SK-N-SH treated with all-trans-retinoic acid at 6 μM for 48 hours (cell line): Measurements from ENCODE around the gene CD300C.

Experiments used
- ARNTL ChIP-seq: fragments of 450-650 bp; formaldehyde crosslinking; IDR thresholded peaks from 2 replicates; pipeline ENCODE4 v1.5.0; 2020; ENCODE audit warnings: low read depth, mild to moderate bottlenecking, moderate library complexity, borderline replicate concordance
- BACH2 ChIP-seq: fragments of 250-450 bp; sonication (Bioruptor Pico); IDR thresholded peaks from 2 replicates; pipeline ENCODE4 v1.9.0; 2021; ENCODE audit warnings: mild to moderate bottlenecking, borderline replicate concordance
- CREB5 ChIP-seq: fragments of 250-450 bp; sonication (Bioruptor Pico); IDR thresholded peaks from 2 replicates; pipeline ENCODE4 v1.5.1; 2020; ENCODE audit warnings: low read depth, mild to moderate bottlenecking, moderate library complexity
- ESRRG ChIP-seq: fragments of 250-450 bp; sonication (Bioruptor Pico); IDR thresholded peaks from 2 replicates; pipeline ENCODE4 v1.6.1; 2021; ENCODE audit warnings: mild to moderate bottlenecking
- GLIS3 ChIP-seq: fragments of 250-450 bp; sonication (Bioruptor Pico); IDR thresholded peaks from 2 replicates; pipeline ENCODE4 v1.5.0; 2020; ENCODE audit warnings: mild to moderate bottlenecking, moderate library complexity
- OSR1 ChIP-seq: fragments of 250-450 bp; sonication (Bioruptor Pico); IDR thresholded peaks from 2 replicates; pipeline ENCODE4 v1.8.0; 2022; ENCODE audit warnings: moderate library complexity, mild to moderate bottlenecking, inconsistent platforms
- PATZ1 ChIP-seq: fragments of 250-450 bp; sonication (Bioruptor Pico); IDR thresholded peaks from 2 replicates; pipeline ENCODE4 v1.8.0; 2020; ENCODE audit warnings: mild to moderate bottlenecking, moderate library complexity, borderline replicate concordance
- RARB ChIP-seq: fragments of 250-450 bp; sonication (Bioruptor Pico); IDR thresholded peaks from 2 replicates; pipeline ENCODE4 v1.8.0; 2021; ENCODE audit warnings: mild to moderate bottlenecking, moderate library complexity
- SNAI2 ChIP-seq: fragments of 250-450 bp; sonication (Bioruptor Pico); IDR thresholded peaks from 2 replicates; pipeline ENCODE4 v1.5.0; 2020; ENCODE audit warnings: mild to moderate bottlenecking, moderate library complexity
- TCF4 ChIP-seq: fragments of 250-450 bp; sonication (Bioruptor Pico); IDR thresholded peaks from 2 replicates; pipeline ENCODE4 v1.8.0; 2021; ENCODE audit warnings: mild to moderate bottlenecking, moderate library complexity, borderline replicate concordance
- TOX ChIP-seq: fragments of 250-450 bp; sonication (Bioruptor Pico); IDR thresholded peaks from 2 replicates; pipeline ENCODE4 v1.8.0; 2021; ENCODE audit warnings: mild to moderate bottlenecking, moderate library complexity, borderline replicate concordance
- ZFP3 ChIP-seq: fragments of 250-450 bp; sonication (Bioruptor Pico); IDR thresholded peaks from 2 replicates; pipeline ENCODE4 v1.5.0; 2020; ENCODE audit warnings: mild to moderate bottlenecking, moderate library complexity
- ZFP30 ChIP-seq: fragments of 450-650 bp; formaldehyde crosslinking; IDR thresholded peaks from 2 replicates; pipeline ENCODE4 v1.5.0; 2022; ENCODE audit warnings: mild to moderate bottlenecking, moderate library complexity

DNA sequence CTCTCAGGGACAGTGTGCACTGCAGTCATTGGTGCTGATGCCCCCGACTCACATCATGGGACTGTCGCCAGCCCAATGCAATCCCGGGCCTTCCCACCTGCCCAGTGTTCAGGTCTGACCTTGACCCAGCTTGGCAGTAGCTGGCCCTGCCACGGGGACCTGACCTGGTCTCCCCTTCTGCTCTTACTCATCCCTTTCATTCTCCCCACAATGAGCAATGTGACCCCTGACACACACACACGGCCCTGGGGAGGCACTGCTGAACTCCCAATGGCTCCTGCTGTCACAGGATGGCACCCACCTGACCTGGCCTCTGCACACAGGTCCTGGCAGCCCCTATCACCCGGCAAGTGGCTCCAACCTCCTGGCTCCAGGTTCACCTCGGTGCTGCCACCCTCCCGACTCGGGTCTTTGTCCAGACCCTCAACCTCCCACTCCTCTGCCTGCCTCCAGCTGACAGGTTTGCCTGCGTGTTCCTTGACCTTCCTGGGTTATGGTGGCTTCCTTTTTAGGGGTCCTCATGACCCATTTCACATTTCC, 6.6 kb downstream of the CD300C start:
- TF ChIP-seq PATZ1 (CRISPR knock-in tag) (no peak), RARB (no peak), ZFP30 (CRISPR knock-in tag) (no peak), SNAI2 (CRISPR knock-in tag) (no peak), TCF4 (no peak), TOX (no peak), ARNTL (CRISPR knock-in tag) (no peak), CREB5 (CRISPR knock-in tag) (no peak), BACH2 (CRISPR knock-in tag) (no peak), ZFP3 (CRISPR knock-in tag) (no peak), OSR1 (CRISPR knock-in tag) (no peak), GLIS3 (no peak), ESRRG (CRISPR knock-in tag) (no peak)
